GM18507 (cell line): ENCODE results near the gene VIP.

Experiments used
- DNase-seq: peaks from one replicate; pipeline ENCODE4 v3.0.0; 2011; ENCODE audit warnings: low read depth; ENCODE audit not compliant: insufficient read length; ENCODE audit errors: extremely low spot score
- FAIRE-seq: peaks from 2 replicates; lab custom pipeline; 2011; peaks lifted over from hg19 to GRCh38; lab: Jason Lieb, UNC

VIP gene

DNA sequence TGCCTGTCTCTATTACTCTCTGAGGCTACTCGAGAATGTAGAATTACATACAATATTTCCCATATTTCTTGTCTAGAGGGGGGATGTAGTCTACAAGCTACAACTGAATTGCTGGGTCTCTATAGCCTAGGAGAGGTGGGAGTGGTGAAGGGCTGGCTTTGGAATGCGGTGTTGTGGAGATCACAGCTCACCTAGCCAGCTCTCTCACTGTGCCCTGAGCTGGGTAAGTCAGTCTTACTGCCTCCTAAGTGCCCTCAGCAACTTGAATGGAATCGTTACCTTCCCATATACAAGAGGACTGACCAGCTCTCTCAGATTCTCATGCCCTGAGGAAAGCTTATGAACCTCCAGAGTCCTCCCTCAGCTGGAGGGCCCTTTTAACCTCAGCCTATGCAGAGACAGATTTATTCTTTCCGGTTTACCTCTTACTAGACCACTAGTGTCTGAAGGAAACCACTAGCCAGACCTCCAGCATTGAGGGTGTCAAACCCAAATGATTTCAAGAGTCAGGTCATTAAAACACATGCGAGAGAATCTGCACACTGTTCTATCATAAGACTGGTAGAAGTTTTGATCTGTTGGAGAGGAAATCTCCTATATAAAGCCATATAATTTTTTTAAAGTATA, 20.6 kb downstream of the VIP start:
- DNase-seq (no peak), FAIRE-seq (no peak)

- DNase-seq = no peak
- FAIRE-seq = no peak
These were observed 24.8 kb downstream of the VIP start for GRCh38 chr6:152775428-152775827.

DNA sequence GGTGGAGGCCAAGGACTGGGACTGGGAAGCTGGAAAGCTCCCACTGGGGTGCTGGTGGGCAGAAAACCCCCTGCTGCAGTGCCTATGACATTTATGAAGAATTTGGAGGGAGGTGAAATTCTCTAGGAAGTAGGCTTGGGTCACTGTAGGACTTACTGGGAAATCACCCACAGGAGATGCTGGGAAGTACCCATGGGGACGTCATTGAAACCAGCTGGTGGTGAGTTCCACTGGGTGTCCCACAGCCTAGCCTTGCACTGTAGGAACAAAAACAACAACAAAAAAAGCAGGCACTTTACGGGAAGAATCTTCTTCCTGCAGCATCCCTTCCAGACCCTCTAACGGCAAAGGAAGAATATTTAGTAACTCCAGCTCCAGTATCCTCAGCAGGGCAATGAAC, 26.2 kb downstream of the VIP start:
- DNase-seq = no peak
- FAIRE-seq = no peak

- no peak for DNase-seq
- no peak for FAIRE-seq
These were observed 32.8 kb downstream of the VIP start for GRCh38 chr6:152783217-152783878.

DNA sequence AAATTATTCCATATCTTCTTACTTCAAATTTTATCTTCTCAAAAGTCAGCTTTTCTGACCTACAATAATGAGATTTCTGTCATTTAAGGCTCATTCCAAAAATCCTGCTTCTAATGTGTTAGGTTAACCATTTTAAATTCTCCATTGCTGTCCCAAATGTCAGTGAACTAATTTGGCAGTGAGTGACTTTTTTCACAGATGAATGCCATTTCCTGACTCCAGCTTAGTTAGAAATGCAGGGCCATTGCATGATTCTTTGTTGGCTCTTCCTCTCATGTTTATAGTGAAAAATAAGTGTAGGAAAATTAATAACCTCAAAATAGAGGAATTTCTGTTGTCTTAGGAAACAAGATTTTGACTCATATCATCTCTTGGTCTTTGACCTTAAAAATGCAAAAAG, 44.1 kb downstream of the VIP start:
- FAIRE-seq (no peak), DNase-seq (no peak)

DNA sequence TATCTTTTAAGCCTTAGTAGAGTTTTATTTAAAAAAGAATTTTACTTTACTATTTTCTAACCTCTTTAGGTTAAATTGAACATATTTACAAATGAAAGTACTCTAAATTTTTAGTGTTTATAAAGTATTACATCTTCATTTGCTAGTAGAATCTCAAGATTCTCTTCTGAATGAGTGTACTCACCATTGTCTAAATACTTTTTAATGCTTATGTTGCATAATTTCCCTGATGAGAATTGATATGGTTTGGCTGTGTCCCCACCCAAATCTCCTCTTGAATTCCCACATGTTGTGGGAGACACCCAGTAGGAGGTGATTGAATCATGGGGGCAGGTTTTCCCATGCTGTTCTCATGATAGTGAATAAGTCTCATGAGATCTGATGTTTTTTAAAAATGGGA, 53.6 kb downstream of the VIP start:
- no peak for DNase-seq
- no peak for FAIRE-seq
